ENCODE measurements around the gene TWF2.
"Not testable (repeated sequence)": the region's sequence is repeated elsewhere in the genome, so short reads cannot be mapped to it uniquely, and the experiment has no call there.

TWF2 gene

GRCh38 chr3:52238761-52239701 lies at the start of gene TWF2:
TWF2 (minus strand) TSS chr3:52239158; CDS start chr3:52239016, 142 bp downstream.
- DNase-seq = peak; percentile 62

- DNase-seq = no peak
Observed at GRCh38 chr3:52288674-52289073, 49.7 kb upstream of the TWF2 start.

GRCh38 chr3:52286777-52287110 lies 47.8 kb upstream of the TWF2 start:
- DNase-seq = no peak

- not testable (repeated sequence) for DNase-seq
Observed at GRCh38 chr3:52284051-52284450, 45.1 kb upstream of the TWF2 start.

GRCh38 chr3:52283306-52283705 lies 44.3 kb upstream of the TWF2 start:
- no peak for DNase-seq

- DNase-seq = no peak
Observed at GRCh38 chr3:52281981-52282801, 43.2 kb upstream of the TWF2 start.

GRCh38 chr3:52280050-52280461 lies 41.1 kb upstream of the TWF2 start:
- DNase-seq = no peak

- no peak for DNase-seq
Observed at GRCh38 chr3:52279596-52279995, 40.6 kb upstream of the TWF2 start.

- peak; percentile 63 for DNase-seq
Observed at GRCh38 chr3:52278510-52279069, 39.6 kb upstream of the TWF2 start, which contains the start of gene WDR82. WDR82 (minus strand) TSS chr3:52278649; CDS start chr3:52278361, 288 bp downstream.

GRCh38 chr3:52277972-52278509 lies 39.1 kb upstream of the TWF2 start:
- DNase-seq = peak; percentile 33

- peak; percentile 12 for DNase-seq
Observed at GRCh38 chr3:52277071-52277964, 38.4 kb upstream of the TWF2 start.

GRCh38 chr3:52274781-52275180 lies 35.8 kb upstream of the TWF2 start:
- DNase-seq = not testable (repeated sequence)

- no peak for DNase-seq
Observed at GRCh38 chr3:52272831-52273230, 33.9 kb upstream of the TWF2 start.

GRCh38 chr3:52272172-52272571 lies 33.2 kb upstream of the TWF2 start:
- DNase-seq = not testable (repeated sequence)

- DNase-seq = no peak
Observed at GRCh38 chr3:52270252-52270754, 31.3 kb upstream of the TWF2 start.

- no peak for DNase-seq
Observed at GRCh38 chr3:52269776-52270175, 30.8 kb upstream of the TWF2 start.

GRCh38 chr3:52268036-52268435 lies 29.1 kb upstream of the TWF2 start:
- no peak for DNase-seq

- DNase-seq = no peak
Observed at GRCh38 chr3:52265387-52265786, 26.4 kb upstream of the TWF2 start.

GRCh38 chr3:52262447-52262846 lies 23.5 kb upstream of the TWF2 start:
- DNase-seq = no peak

GRCh38 chr3:52259448-52259847 lies 20.5 kb upstream of the TWF2 start:
- DNase-seq = no peak

GRCh38 chr3:52259035-52259434 lies 20.1 kb upstream of the TWF2 start:
- DNase-seq = no peak

- no peak for DNase-seq
Observed at GRCh38 chr3:52257911-52258310, 19.0 kb upstream of the TWF2 start.

Measured in NCI-H510A treated with DMSO at 0.1 percent for 48 hours (cell line).